Measurements from ENCODE around the gene SORT1. TPM values are rescaled to one million over a fixed set of nuclear protein-coding genes. Genes with fewer than 3 reads are reported as not detected.
"Not testable (repeated sequence)": the region's sequence is repeated elsewhere in the genome, so short reads cannot be mapped to it uniquely, and the experiment has no call there.

Gene SORT1
- total RNA-seq, 1 donor from 2014 or later = 41.9 TPM

DNA sequence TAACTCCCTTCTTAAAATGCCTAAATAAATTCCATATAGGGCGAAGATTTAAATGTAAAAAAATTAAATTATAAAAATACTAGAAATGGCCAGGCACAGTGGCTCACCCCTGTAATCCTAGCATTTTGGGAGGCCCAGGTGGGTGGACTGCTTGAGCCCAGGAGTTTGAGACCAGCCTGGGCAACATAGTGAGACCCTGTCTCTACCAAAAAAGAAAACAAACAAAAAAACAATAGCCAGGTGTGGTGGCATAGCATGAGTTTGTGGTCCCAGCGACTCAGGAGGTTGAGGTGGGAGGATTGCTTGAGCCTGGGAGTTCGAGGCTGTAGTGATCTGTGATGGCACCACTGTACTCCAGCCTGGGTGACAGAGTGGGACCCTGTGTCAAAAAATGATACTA lies 17.8 kb downstream of the SORT1 start:
- DNase-seq (ENCODE audit: low read depth) = no peak
- TF ChIP-seq, protein P1, sequence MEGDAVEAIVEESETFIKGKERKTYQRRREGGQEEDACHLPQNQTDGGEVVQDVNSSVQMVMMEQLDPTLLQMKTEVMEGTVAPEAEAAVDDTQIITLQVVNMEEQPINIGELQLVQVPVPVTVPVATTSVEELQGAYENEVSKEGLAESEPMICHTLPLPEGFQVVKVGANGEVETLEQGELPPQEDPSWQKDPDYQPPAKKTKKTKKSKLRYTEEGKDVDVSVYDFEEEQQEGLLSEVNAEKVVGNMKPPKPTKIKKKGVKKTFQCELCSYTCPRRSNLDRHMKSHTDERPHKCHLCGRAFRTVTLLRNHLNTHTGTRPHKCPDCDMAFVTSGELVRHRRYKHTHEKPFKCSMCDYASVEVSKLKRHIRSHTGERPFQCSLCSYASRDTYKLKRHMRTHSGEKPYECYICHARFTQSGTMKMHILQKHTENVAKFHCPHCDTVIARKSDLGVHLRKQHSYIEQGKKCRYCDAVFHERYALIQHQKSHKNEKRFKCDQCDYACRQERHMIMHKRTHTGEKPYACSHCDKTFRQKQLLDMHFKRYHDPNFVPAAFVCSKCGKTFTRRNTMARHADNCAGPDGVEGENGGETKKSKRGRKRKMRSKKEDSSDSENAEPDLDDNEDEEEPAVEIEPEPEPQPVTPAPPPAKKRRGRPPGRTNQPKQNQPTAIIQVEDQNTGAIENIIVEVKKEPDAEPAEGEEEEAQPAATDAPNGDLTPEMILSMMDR (conservative IDR thresholded peaks at IDR 0.05; ENCODE audit: low read depth, low read length) = no peak
- no peak overlapping the region for H3K4me3 ChIP-seq (ENCODE audit: low read depth, low read length)

DNA sequence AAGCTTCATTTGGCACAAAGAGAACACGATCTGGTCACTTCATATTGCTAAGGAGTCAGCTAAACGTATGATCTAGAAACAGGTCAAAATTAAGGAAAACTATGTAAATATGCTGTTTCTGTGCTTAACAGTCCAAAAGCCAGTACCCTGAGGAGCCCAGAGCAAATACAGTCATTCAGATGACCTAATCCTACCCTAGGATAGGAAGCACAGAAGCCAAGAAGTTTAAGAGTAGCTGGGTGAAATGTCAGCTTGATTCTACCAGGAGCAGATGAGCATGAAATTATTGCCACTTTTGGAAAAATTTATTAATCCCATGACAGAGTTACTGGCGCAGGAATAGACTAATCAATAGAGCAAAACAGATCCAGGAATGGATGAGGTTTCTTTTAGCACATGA lies 18.3 kb downstream of the SORT1 start:
- DNase-seq (ENCODE audit: low read depth) = no peak
- no peak overlapping the region for H3K4me3 ChIP-seq (ENCODE audit: low read depth, low read length)
- TF ChIP-seq, protein P1 (conservative IDR thresholded peaks at IDR 0.05; ENCODE audit: low read depth, low read length) = no peak

DNA sequence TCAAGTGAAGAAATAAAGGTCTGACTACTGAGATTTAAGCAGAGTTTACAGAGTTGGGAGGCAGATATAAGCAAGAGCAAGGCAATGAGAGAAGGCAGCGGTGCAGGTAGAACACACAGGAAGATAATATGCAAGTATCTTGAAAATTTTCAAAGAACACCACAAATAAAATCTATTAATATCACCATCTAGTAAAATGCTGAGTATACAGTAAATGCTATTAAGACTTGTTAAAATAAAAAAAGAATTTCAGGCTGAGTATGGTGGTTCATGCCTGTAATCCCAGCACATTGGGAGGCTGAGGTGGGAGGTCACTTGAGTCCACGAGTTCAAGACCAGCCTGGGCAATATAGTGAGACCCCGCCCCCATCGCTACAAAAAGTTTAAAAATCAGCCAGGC lies 20.0 kb downstream of the SORT1 start:
- TF ChIP-seq, protein P1 (conservative IDR thresholded peaks at IDR 0.05; ENCODE audit: low read depth, low read length) = no peak
- DNase-seq (ENCODE audit: low read depth) = no peak
- no peak overlapping the region for H3K4me3 ChIP-seq (ENCODE audit: low read depth, low read length)

DNA sequence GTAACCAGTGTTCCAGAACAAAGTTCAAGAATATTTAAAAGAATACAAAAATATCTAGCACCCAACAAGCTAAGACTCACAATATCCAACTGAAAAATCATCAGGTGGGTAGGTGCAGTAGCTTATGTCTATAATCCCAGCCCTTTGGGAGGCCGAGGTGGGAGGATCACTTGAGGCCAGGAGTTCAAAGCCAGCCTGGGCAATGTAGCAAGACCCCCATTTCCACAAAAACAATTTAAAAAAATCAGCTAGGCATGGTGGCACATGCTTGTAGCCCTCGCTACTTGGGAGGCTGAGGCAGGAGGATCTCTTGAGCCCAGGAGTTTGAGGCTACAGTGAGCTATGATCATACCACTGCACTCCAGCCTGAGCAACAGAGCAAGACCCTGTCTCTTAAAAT lies 24.0 kb downstream of the SORT1 start:
- DNase-seq (ENCODE audit: low read depth) = not testable (repeated sequence)

DNA sequence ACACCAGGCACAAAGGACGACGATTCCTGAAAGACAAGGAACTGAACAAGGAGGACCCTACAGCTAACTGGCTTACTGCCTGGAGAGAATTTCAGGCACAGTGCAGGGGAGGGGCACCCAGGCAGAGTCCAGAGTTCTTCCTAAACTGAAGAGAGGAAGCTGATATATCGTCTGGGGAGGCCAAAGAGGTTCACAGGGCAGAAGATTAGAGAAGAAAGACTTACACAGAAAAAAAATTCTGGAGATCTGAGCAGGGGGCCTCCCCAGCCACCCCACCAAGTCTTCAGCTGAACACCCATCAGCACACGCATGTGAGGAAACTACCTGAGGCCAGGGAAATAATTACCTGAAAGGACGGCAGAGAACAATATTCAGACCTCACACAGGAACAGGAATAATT lies 24.6 kb downstream of the SORT1 start:
- DNase-seq (ENCODE audit: low read depth) = no peak
- H3K4me3 ChIP-seq (ENCODE audit: low read depth, low read length) = peak overlapping the region; percentile 21
- TF ChIP-seq, protein P1 (conservative IDR thresholded peaks at IDR 0.05; ENCODE audit: low read depth, low read length) = no peak

More for the DNA sequence above, 24.0 kb downstream of the SORT1 start:
- H3K4me3 ChIP-seq (ENCODE audit: low read depth, low read length) = not testable (repeated sequence)

DNA sequence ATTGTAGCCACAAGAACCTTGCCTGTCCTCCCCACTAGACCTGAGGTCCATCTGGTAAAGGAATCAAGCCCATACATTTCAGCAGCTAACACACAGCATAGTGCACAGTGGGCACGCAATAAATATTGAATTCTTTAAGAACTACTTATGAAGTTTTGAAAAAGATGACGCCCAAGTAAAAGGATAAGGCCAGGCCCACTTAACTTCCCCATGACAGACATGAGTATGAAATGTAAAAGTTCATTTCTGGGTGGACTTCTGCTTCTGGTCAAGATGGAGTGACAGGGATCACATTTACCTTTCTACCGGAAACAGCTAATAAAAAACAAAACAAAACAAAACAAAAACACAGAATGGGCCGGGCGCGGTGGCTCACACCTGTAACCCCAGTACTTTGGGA lies 25.4 kb downstream of the SORT1 start:
- H3K4me3 ChIP-seq (ENCODE audit: low read depth, low read length) = no peak overlapping the region
- no peak for DNase-seq (ENCODE audit: low read depth)
- TF ChIP-seq, protein P1 (conservative IDR thresholded peaks at IDR 0.05; ENCODE audit: low read depth, low read length) = no peak

DNA sequence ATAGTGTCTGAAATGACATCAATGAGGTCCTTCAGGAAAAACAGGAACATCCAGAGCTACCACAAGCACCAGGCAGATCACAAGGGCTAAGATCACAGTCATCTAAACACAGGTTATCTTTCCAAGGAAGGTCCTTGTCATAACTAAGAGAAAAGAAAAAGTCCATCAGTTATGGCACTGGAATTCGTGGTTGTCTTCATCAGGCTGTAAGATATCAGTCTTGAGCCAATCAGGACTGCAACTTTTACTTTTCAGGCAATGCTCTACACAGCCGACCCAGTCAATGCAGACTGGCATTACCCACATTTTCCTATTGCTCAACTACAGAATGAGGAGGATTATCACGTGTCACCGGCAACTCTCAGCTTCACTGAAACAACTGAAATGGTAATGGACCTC lies 26.4 kb downstream of the SORT1 start:
- peak; percentile 65 for DNase-seq (ENCODE audit: low read depth)
- H3K4me3 ChIP-seq (ENCODE audit: low read depth, low read length) = peak overlapping the region; percentile 39
- TF ChIP-seq, protein P1 (conservative IDR thresholded peaks at IDR 0.05; ENCODE audit: low read depth, low read length) = no peak

Data from epithelial cell of proximal tubule (primary cell).